Measurements from ENCODE around the gene HKDC1.

Gene HKDC1

DNA sequence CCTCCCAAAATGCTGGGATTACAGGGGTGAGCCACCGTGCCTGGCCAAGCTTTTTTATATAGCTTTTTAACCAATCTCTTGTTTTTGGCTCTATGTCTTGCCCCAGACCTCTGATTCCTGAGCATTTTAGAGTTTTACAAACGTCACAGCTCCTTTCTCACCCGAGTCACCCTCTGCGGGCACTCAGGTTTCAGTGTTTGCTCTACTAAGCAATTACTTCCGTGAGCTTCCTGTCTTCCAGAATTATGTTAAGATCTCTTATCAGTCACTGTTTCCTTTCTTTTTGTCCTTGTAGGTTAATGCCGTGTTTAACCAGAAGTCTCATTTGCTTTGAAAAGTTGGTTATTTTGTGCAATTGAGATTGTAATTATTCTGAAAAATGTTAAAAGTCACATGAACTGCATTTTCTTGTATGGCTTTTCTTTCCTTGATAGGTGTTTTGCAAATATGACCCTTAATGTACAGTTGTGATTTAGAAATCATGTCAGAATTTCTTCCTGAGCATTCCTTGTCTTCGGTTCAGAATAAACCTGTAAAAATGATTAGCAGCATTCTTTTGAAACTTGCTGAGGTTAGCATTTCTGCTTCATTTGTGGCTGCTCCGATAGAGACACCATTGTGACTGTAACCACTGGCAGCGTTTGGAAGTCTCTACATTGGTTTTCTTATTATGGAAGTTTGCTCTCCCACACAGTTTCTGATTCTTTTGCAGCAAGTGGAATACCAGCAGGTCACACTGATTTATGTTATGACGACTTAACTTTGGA lies 4.5 kb upstream of the HKDC1 start:
- no peak for DNase-seq (ENCODE audit: low spot score)

DNA sequence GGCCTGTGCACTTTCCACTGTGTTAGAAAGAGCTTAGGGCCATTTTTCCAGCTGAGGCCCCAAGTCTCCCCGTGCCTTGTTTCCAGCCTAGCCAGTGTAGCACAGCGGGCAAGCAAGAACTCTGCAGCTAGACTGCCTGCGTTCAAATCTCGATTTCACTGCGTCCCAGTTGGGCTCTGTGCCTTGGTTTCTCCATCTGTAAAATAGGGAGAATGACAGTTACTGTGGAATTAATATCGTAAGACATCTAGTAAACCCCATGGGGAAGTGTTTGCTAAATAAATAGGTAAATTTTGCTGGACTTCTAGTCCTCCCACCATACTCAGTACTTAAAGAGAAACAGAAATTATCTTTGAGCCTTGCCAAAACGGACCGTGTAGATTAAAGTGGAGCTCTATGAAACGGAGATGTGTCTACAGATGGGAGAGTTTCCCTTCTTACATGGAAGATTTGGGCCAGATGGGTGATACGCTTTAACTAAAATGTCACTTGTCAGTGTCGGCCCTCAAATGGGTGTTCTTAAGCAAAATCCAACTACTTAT lies 3.5 kb upstream of the HKDC1 start:
- no peak for DNase-seq (ENCODE audit: low spot score)

DNA sequence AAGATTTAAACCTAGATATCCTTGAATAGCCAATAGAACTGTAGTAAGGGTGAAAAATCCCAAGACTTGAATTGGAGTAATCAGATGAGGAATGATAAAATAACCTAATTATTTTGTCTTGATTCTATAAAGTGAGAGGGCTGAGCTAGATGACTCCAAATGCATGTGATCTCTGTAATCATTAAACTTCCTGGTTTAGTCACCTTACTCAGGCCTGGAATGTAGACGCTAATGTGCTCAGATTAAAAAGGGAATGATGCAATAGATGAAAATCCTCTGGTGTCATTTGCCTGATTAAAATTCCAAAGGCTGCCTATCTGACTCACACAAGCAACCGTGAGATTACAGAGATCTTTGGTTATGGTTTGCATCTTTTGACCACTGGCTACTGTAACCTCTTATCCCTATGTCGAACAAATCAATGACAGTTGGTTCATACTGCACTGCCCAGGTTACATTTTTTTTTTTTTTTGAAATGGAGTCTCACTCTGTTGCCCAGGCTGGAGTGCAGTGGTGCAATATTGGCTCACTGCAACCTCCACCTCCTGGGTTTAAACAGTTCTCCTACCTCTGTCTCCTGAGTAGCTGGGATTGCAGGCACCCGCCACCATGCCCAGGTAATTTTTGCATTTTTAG lies 2.9 kb upstream of the HKDC1 start:
- peak; percentile 78 for DNase-seq (ENCODE audit: low spot score)

DNA sequence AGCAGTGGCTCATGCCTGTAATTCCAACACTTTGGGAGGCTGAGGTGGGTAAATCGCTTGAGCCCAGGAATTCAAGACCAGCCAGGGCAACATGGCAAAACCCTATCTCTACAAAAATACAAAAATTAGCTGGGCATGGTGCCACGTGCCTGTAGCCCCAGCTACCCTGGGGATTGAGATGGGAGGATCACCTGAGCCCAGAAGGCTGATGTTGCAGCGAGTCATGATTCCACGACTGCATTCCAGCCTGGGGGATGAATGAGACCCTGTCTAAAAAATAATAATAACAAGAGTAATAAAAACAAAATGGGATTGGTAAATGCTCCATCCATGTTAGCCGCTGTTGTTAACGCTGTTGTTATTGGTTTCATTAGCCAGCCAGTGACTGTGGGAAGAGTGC lies 1.3 kb upstream of the HKDC1 start:
- DNase-seq (ENCODE audit: low spot score), result no peak

DNA sequence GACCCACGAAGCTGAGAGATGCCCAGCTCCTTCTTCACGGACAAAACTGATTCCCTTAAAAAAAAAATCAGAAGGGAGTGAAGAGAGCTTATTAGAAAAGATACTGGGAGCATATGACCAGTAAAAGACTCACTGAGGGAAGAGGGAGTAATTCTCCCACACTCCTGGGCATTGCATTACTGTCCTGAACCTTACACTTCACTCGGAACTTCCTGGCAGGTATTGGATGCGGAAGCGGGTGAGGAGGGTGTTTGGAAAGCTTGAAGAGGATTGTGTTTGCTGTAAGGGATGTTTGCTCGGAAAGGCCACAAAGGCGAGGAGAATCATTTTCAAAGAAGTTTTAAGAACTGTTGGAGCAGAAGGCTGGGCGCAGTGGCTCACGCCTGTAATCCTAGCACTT lies 375 bp downstream of the HKDC1 start:
- DNase-seq (ENCODE audit: low spot score), result no peak

DNA sequence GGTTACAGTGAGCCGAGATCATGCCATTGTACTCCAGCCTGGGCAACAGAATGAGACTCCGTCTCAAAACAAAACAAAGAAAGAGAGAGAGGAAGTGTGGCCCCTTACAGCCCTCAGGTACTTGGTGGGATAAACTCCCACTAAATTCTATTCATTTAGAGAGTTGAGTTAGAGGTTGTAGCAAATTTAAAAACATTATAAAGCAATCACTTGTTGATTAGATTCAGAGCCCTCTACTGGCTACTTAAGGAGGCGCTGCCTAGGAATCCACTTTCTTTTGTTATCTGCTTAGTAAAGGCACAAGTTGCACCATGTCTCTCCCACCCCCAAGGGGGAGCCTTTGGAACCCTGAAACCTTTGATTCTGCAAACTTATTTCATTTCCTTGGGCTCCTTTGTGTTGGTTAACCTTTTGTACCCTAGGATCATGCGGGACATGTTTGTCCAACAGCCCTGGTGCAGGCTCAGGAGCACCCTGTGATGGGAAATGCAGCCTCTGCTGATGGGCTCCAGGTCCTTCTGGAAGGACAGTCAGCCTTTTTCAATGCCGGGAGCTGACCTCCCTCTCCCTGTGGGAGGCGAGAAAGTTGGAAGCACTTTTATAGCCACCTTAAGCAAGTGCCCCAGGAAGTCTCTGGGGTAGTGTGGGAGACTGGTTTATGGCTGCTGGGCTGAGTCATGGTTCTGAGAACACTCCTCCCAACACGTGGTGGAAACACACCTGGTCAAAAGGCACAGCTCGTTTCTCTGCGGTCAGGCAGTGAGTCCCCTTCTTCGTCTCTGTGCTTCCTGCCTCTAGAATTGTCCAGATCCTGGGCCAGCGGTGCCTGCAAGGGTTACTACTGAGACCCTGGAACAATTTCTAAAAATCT lies 2.3 kb downstream of the HKDC1 start:
- peak; percentile 55 for DNase-seq (ENCODE audit: low spot score)

DNA sequence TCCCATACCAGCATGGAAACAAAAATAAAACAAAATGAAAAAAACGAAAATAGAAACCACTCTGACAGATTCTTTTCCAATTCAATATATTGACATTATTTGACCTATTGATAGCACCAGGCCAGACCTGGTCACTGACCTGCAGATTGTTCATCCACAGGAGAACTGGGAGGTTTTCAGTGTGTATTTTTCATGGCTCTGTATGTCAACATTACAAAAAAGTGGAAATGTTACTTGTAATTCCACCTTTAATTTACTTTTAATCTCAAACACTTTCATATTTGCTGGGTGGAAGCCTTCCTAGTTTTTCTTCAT lies 2.9 kb downstream of the HKDC1 start:
- no peak for DNase-seq (ENCODE audit: low spot score)

DNA sequence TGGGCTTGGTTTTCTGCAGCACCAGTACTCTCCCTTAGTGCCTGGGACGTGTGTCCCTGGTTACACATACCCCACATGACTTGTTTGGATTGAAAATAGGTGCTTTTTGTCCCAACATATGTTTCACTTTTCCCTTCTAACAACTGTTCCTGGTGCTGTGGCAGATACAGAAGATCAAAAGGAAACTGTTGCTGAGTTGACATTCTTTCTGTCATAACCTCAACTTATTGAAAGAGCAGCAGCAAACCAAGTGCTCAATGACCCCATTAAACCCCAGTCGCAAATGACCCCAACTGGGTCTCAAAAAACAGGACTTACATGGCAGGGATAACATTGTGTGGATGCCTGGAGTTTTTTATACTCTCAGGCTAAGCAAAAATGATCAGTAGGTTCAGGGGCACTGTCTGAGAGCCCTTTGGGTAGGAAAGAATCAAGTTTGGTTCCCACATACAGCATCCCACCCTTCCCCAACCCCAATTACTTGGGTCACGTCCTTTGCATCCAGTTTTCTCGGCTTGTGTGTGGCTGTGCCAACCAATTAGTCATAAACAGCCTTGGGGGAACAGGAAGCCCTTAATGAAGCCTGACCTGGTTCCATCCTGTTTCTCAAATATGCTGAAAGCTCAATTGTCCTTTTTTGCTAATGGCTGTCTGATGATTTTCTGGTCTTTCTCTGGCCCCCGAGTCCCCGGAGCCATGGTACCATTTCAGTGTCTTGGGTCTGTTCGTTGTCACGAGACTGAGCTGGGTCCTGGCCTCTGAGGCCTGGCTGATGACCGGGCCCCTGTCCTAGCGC lies 4.9 kb downstream of the HKDC1 start:
- peak; percentile 60 for DNase-seq (ENCODE audit: low spot score)

DNA sequence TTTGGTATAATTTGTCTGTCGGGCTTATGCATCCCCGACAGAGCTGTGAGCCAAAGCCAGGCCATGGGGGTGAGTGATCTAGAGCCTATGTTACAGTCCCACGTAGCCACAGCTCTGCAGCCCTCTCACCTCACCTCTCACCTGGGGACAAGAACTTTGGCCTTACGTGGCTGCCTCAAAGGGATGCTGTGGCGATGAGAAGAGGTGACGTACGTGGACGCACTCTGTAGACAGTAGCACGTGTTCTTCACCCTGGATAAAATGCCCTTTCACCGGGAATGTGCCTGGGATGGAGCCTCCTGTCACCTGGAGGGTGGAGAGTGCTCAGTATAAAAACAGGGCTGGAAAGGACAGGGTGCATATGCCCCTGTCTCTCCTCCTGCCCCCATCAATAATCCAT lies 5.5 kb downstream of the HKDC1 start:
- no peak for DNase-seq (ENCODE audit: low spot score)

DNA sequence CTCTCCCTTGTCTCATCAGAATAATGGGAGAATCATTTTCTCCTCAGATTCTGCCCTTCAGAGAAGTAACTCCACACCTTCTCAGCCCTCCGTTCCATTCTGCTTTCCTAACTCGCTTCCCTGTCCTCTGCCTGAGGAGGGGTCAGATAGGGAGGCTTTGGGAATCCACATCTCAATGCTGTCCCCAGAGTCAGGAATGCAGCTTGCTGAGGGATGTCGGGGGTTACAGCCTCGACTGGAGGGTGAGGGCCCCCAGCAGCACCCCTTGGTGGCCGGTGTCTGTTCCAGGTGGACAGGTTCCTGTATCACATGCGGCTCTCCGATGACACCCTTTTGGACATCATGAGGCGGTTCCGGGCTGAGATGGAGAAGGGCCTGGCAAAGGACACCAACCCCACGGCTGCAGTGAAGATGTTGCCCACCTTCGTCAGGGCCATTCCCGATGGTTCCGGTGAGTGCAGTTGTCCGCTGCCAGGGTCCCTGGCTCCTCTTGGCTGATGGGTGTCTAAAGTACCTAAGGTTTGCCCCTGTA lies 6.9 kb downstream of the HKDC1 start:
- no peak for DNase-seq (ENCODE audit: low spot score)

DNA sequence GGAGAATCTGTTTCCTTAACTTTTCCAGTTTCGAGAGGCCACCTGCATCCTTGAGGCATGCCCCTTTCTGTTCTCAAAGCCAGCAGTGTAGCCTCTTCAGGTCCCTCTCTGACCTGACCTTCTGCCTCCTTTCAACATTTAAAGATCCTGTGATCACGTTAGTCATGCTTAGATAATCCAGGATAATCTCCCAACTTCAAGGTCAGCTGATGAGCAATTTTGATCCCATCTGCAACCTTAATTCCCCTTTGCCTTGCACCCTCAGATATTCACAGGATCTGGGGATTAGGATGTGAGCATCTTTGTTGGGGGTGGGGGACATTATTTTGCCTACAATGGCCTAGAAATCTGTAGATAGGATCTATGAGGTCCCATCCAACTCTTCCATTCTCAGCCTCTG lies 8.0 kb downstream of the HKDC1 start:
- no peak for DNase-seq (ENCODE audit: low spot score)

DNA sequence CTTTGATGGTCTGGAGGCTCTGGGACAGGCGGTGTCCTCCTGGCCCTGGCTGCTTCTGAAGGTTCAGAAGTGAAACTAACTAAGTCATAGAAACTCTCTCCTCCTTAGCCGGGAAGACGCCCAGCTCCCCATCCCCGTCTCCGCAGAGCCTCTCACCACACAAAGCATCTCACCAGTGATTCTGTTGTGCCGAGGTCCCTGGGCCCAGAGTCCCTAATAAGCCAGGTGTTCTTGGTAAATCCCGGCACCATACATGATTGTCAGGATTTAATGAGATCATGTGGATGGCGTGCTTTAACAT lies 9.4 kb downstream of the HKDC1 start:
- no peak for DNase-seq (ENCODE audit: low spot score)

DNA sequence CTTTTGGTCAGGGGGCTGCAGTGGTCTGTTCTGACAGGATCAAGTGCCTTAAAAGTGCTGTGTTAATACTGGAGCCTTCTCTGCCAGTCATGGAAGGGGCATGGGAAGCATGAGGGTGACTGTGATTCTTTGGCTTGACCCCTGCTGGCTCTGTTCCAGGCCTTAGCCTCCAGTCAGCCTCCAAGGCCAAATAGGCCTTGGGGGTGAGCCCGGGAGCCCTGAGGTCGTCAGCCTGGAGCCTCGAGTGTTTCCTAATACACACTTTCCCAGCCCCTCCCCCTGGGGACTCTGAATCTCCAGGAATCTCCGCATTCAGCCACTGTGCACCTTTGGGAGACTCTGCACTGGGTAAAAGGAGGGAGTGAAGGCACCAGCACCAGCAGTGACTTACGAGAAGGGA lies 10.0 kb downstream of the HKDC1 start:
- DNase-seq (ENCODE audit: low spot score), result no peak

DNA sequence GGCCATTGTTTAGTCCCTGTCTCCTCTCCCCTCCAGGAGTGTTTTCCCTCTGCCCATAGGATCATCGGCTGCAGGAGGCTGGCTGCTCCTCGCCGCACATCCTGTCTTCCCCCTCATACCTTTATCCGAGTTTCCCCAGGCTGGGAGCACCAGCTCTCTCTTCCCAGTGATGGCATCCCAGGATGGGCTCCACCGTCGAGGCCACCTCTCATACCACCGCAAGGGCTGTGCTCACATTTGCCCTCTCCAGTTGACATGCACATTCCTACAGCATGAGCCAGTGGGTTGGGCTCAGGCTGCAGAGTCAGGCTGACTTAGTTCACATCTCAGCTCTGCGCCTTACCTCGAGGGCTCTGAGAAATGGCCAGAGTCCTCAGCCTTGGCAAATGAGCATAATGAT lies 12.1 kb downstream of the HKDC1 start:
- peak; percentile 93 for DNase-seq (ENCODE audit: low spot score)

DNA sequence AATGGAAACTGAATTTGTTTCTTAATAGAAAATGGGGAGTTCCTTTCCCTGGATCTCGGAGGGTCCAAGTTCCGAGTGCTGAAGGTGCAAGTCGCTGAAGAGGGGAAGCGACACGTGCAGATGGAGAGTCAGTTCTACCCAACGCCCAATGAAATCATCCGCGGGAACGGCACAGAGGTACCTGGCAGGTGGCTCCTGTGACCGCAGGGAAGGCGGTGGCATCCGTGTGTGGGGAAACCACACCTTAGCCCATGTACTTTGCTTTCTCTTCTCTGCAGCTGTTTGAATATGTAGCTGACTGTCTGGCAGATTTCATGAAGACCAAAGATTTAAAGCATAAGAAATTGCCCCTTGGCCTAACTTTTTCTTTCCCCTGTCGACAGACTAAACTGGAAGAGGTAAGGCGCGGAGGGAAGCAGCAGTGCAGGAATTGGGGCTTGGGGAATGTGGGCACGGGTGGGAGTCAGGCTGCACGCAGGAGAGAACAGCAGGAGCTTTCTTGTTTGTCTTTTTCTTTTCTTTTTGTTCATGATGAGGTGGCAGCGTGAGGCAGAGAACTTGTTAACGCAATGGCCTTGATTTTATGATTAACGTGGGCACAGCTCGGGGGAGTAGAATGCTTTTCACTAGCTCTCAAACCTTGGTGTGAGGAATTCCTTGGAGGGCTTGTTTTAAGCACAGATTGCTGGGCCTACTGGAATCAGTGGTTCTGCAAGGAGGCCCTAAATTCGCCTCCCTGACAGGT lies 12.8 kb downstream of the HKDC1 start:
- no peak for DNase-seq (ENCODE audit: low spot score)

DNA sequence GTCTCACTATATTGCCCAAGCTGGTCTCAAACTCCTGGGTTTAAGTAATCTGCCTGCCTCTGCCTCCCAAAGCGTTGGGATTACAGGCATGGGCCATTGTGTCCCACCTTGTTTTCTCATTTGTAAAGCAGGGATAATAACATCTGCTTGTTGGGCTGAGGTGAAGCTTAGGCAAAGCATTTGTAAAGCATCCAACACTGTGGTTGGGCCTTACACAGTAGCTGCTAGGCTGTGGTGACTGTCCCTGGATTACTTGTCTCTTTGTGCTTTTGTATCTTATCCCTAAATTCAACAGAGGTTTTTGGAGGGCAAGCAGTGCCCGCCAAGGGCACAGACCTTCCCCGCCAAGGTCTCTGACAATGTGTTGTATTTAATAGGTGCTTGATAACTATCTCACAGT lies 14.3 kb downstream of the HKDC1 start:
- no peak for DNase-seq (ENCODE audit: low spot score)

DNA sequence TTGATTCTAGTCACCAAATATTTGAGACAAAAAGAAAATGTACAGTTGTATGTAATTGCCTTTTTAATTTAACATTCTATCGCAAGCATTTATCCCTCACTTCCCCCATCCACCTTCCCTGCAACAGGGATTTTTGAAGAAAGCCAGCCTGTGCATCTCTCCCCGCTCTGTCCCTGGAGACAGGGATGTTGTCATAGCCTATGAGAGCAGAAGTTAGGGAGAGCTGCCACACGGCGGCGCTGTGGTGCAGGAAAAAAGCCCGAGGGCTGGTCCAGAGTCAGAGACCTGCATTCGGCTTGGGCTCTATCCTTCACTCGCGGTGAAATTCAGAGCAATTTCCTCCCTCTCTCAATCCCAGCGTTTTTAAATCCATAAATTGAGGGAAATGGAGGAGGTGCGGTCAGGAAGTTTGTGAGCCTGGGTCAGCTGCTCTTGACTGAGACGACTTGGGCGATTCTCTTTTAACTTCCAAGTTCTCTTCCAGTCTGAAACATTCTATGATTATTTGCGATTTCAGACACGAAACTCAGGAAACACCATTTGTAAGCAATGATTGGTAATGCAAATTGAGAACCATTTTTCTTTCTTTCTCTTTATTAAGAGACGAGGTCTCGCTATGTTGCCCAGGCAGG lies 17.5 kb downstream of the HKDC1 start:
- peak; percentile 88 for DNase-seq (ENCODE audit: low spot score)

DNA sequence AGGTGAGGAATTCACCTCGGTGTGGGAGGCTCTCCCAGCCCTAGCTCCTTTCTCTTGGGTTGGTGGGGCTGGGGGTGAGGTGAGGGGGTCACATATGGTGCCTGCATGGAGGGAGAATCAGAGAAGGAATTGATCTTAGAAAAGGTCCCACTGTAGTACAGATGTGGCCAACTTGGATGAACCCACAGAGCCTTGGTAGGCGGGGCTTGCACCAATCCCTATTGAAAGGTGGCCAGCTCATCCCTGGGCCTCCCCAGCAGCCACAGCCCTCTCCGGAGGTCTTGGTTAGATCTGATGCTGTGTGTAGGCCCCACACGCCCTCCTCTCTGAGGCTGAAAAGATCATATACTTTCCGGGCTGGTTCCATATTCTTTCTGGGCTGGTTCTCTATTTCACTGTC lies 19.0 kb downstream of the HKDC1 start:
- DNase-seq (ENCODE audit: low spot score), result no peak

DNA sequence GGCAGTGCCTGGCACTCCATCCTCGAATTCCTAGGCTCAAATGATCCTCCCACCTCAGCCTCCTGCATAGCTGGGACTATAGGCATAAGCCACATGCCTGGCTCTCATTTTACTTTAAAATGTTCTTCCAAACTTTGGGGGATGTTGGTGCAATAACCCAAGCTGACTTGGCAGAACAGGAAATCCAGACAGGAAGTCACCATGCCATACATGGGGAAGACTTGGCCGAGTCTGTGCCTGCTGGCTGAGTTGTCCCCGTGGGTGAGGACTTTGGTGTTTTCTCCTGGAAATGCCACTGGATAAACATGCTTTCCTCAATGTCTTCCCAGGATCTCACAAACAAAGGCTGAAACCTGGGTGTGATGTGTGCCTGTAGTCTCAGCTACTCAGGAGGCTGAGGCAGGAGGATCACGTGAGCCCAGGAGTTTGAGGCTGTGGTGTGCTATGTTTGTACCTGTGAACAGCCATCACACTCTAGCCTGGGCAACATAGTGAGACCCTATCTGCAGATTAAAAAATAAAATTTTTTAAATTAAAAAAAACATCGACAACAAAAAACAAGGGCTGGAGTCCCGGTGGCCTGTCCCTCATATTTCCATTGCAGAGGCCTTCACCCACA lies 19.8 kb downstream of the HKDC1 start:
- DNase-seq (ENCODE audit: low spot score), result peak; percentile 71

DNA sequence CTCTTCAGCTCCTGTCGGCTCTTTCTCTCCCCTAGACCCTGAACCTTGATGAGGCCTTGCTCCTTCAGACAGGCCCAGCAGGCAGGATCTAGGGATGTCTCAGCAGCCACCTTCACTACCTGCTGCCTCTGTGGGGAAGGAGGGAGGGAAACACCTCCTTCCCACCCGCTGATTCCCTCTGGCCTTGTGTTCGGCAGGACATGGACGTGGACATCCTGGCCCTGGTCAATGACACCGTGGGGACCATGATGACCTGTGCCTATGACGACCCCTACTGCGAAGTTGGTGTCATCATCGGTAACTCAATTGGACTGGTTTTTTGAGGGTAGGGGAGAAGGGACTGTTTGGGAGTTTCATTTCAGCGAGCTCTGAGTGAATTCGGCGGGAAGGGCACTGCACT lies 20.3 kb downstream of the HKDC1 start:
- no peak for DNase-seq (ENCODE audit: low spot score)

Data from AG20443 (cell line).